PC-9 (cell line): ENCODE data around the gene MLN. TPM values are rescaled to one million over a fixed set of nuclear protein-coding genes. Genes with fewer than 3 reads are reported as not detected.

Experiments
- BruUV-seq: library from RNA; stranded (reverse); fragments of 400-500 nt; replicated peaks from 2 replicates; lab custom pipeline; 2021; lab: Mats Ljungman, UMichigan
- CTCF ChIA-PET: fragments of 300-600 bp; sonication (Branson Sonifier 250); formaldehyde crosslinking; loops from one replicate; lab custom pipeline; 2022; ENCODE audit warnings: antibody characterized with exemption; lab: Charles Lee
- POLR2A ChIA-PET: fragments of 300-600 bp; sonication (Branson Sonifier 250); formaldehyde crosslinking; loops from one replicate; lab custom pipeline; 2022; ENCODE audit warnings: antibody characterized with exemption; ENCODE audit not compliant: unreplicated experiment; lab: Charles Lee
- DNase-seq, 2 experiments: peaks; one replicate each; pipeline versions ENCODE4 v3.0.0 to v3.0.0-alpha.2; 2015 to 2022; ENCODE audit warnings: mixed read lengths in 1 of 2
- H2AFZ ChIP-seq: fragments of 200-600 bp; sonication (generic); 2 replicates; pipeline ENCODE4 v1.8.1; 2017; ENCODE audit warnings: antibody characterized with exemption
- H3F3A ChIP-seq: fragments of 200-600 bp; sonication (generic); 2 replicates; pipeline ENCODE4 v1.8.1; 2017; ENCODE audit warnings: antibody characterized with exemption, mild to moderate bottlenecking, low read depth; ENCODE audit not compliant: insufficient read depth
- H3K27ac ChIP-seq: fragments of 200-600 bp; sonication (generic); 2 replicates; pipeline ENCODE4 v1.6.1; 2016; ENCODE audit warnings: mixed run types
- H3K27me3 ChIP-seq: fragments of 200-600 bp; sonication (generic); 2 replicates; pipeline ENCODE4 v1.6.1; 2016; ENCODE audit warnings: low read depth, mixed run types; ENCODE audit not compliant: insufficient read depth
- H3K36me3 ChIP-seq: fragments of 200-600 bp; sonication (generic); 2 replicates; pipeline ENCODE4 v1.6.1; 2016; ENCODE audit warnings: low read depth, mixed run types
- H3K4me1 ChIP-seq: fragments of 200-600 bp; sonication (generic); replicated peaks from 2 replicates; pipeline ENCODE4 v1.6.1; 2016; ENCODE audit warnings: mixed run types; ENCODE audit not compliant: insufficient read depth
- H3K4me2 ChIP-seq: fragments of 200-600 bp; sonication (generic); 2 replicates; pipeline ENCODE4 v1.6.1; 2017; ENCODE audit warnings: mixed run types
- H3K4me3 ChIP-seq: fragments of 200-600 bp; sonication (generic); 2 replicates; pipeline ENCODE4 v1.6.1; 2016; ENCODE audit warnings: mixed run types
- H3K79me2 ChIP-seq: fragments of 200-600 bp; sonication (generic); 2 replicates; pipeline ENCODE4 v1.6.1; 2017; ENCODE audit warnings: low read depth, mixed run types
- H3K9me2 ChIP-seq: fragments of 200-600 bp; sonication (generic); 2 replicates; pipeline ENCODE4 v1.8.1; 2017; ENCODE audit warnings: mild to moderate bottlenecking; ENCODE audit not compliant: insufficient read depth
- H3K9me3 ChIP-seq: fragments of 200-600 bp; sonication (generic); 2 replicates; pipeline ENCODE4 v1.8.1; 2016; ENCODE audit warnings: low read depth; ENCODE audit not compliant: insufficient read depth
- H4K20me1 ChIP-seq: fragments of 200-600 bp; sonication (generic); 2 replicates; pipeline ENCODE4 v1.8.1; 2017; ENCODE audit not compliant: insufficient read depth
- CTCF ChIP-seq: fragments of 200-600 bp; sonication (generic); conservative IDR thresholded peaks from 2 replicates; pipeline ENCODE4 v1.6.1; 2017; ENCODE audit warnings: mixed run types, antibody characterized with exemption, mild to moderate bottlenecking, moderate library complexity
- EZH2 ChIP-seq: fragments of 200-600 bp; sonication (generic); IDR thresholded peaks from 2 replicates; pipeline ENCODE4 v1.8.0; 2017; ENCODE audit warnings: antibody characterized with exemption, low read depth
- intact Hi-C: fragments of 100-400 bp; cut with micrococcal nuclease; formaldehyde crosslinking; loops from one replicate; pipeline ENCODE4 v1.10.0; 2022; ENCODE audit not compliant: unreplicated experiment
- total RNA-seq: library from RNA; stranded (reverse); gene quantifications from 2 replicates; pipeline ENCODE4 v1.2.3, GENCODE V29; 2021

Gene MLN
- total RNA-seq, 1 experiment from 2014 or later = not detected

DNA sequence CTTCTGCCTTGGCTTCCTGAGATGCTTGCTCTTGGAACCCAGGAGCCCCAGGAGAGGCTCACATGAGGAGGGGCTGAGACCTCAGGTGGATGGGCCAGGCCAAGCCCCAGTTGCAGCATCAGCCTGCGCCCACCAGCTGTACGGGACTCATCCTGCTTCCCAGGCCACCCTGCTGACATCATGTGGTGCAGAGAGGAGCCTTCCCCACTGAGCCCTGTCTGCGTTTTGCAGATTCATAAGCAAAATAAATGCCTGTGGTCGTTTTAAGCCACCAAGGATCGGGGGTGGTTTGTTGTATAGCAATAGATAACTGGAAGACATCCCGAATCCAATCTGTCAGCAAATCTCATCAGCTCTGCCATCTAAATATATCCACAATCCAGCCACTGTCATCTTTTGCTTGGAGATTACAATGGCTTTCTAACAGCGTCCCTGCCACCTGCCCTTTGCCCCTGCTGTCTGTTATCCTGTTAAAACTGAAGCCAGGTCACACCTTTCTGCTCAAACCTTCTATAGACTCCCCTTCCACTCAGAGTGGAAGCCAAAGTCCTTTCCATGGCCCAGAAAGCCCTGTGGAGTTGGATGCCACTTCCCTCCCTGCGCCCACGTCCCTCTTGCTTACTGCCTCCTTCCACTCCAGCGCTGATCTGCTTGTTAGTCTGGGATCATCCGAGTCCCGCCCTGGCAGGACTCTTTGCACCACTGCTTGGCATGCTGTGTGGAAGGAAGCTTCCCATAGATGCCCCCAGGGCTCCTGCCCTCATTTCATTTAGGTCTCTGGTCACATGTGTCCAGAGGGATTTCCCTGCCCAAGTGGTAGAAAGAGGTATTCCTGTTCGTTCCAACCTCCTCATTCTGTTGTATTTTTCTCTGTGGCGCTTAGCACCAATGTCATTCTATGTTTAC, 24.0 kb upstream of the MLN start:
- TF ChIP-seq CTCF (no peak), EZH2 (no peak)
- Histone ChIP-seq H3K36me3 (no peaks in the 10 kb centered on the region), H3F3A (peaks cover 5% of the 10 kb centered on the region; the same call in 1 of the 2 replicates), H3K27me3 (no peaks in the 10 kb centered on the region), H3K9me2 (no peaks in the 10 kb centered on the region), H4K20me1 (no peaks in the 10 kb centered on the region), H3K79me2 (no peaks in the 10 kb centered on the region), H2AFZ (no peak overlapping the region), H3K4me1 (peaks cover 15% of the 10 kb centered on the region), H3K4me3 (no peak overlapping the region), H3K27ac (no peak overlapping the region), H3K9me3 (no peaks in the 10 kb centered on the region), H3K4me2 (no peak overlapping the region)
- ChIA-PET CTCF (no interaction called here), POLR2A (no interaction called here)
- no peak for DNase-seq
- no TSS peak for BruUV-seq
- intact Hi-C loops = no loop called here

- Histone ChIP-seq H3K79me2 (no peaks in the 10 kb centered on the region), H3K27ac (no peak overlapping the region), H3K4me3 (no peak overlapping the region), H3F3A (peaks cover 5% of the 10 kb centered on the region; the same call in 1 of the 2 replicates), H3K4me2 (peak overlapping the region; percentile 8), H3K9me2 (no peaks in the 10 kb centered on the region), H3K27me3 (no peaks in the 10 kb centered on the region), H4K20me1 (no peaks in the 10 kb centered on the region), H2AFZ (no peak overlapping the region), H3K4me1 (peaks cover 15% of the 10 kb centered on the region), H3K36me3 (no peaks in the 10 kb centered on the region), H3K9me3 (no peaks in the 10 kb centered on the region)
- DNase-seq = no peak
- POLR2A ChIA-PET = interaction anchor here (0.6 kb wide), 1 partner anchor 115 kb away, joined by 4 read pairs; no protein-coding TSS in a partner anchor
- no TSS peak for BruUV-seq
- CTCF ChIA-PET = no interaction called here
- intact Hi-C loops = no loop called here
- TF ChIP-seq CTCF (no peak), EZH2 (no peak)
These were observed 22.7 kb upstream of the MLN start for GRCh38 chr6:33826537-33826936.

DNA sequence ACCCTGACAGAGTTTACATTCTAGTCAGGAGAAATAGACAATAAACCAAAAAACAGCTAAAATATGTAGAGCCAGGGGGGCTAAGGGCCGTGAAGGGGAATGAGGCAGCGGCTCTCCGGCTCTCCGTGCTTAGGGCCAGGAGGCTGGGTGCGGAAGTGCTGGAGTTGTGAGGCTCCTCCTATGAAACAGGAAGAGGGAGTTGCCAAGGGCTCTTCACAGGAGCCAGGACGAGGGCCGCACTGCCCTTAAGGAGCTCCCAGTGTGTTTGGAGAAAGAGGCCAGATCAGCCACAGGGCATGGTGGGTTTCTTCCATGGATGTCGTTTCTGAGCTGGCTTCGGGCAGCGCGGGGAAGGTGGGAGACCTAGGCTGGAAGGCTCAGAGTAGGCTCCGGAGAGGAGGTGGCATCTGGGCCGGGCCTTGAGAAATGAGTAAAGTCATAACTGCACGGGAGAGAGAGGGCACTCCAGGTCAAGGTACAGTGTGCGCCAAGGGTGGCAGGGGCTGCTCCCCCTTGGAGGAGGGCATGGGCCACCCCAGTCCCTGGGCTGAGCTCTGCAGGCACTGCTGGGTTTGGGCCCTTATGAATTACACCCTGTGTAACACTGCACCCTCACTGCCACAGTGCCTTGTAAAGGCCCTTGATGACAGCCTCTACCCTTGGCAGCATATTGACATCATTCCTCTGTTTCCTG, 20.8 kb upstream of the MLN start:
- no peak overlapping the region for H3K4me2 ChIP-seq
- ChIA-PET POLR2A (no interaction called here), CTCF (no interaction called here)
- DNase-seq = peak in 1 of 2 experiments; percentile 18
- no peaks in the 10 kb centered on the region for H4K20me1 ChIP-seq
- no peak overlapping the region for H3K4me3 ChIP-seq
- peaks cover 2% of the 10 kb centered on the region; the same call in 1 of the 2 replicates for H3K27me3 ChIP-seq
- no TSS peak for BruUV-seq
- TF ChIP-seq EZH2 (no peak), CTCF (no peak)
- H3K79me2 ChIP-seq = no peaks in the 10 kb centered on the region
- no peak overlapping the region for H2AFZ ChIP-seq
- H3K36me3 ChIP-seq = no peaks in the 10 kb centered on the region
- H3K27ac ChIP-seq = no peak overlapping the region
- H3K9me2 ChIP-seq = no peaks in the 10 kb centered on the region
- intact Hi-C loops = no loop called here
- H3K9me3 ChIP-seq = no peaks in the 10 kb centered on the region
- H3F3A ChIP-seq = peaks cover 5% of the 10 kb centered on the region; the same call in 1 of the 2 replicates
- peaks cover 9% of the 10 kb centered on the region; the same call in 1 of the 2 replicates for H3K4me1 ChIP-seq
